HG02938 (cell line): ENCODE data around the gene ZSWIM1.
"Not testable (repeated sequence)": the region's sequence is repeated elsewhere in the genome, so short reads cannot be mapped to it uniquely, and the experiment has no call there.

Experiments used
- ATAC-seq: cut with Tn5 transposase; IDR thresholded peaks from one replicate; pipeline ENCODE4 v1.9.1; 2021; ENCODE audit warnings: mild to moderate bottlenecking, moderate library complexity; ENCODE audit not compliant: unreplicated experiment

Gene ZSWIM1

GRCh38 chr20:45925821-45926506 lies 44.9 kb downstream of the ZSWIM1 start:
- no peak for ATAC-seq

GRCh38 chr20:45926731-45927070 lies 45.7 kb downstream of the ZSWIM1 start:
- no peak for ATAC-seq

- ATAC-seq = no peak
Measured at GRCh38 chr20:45927071-45927878, 46.2 kb downstream of the ZSWIM1 start.

GRCh38 chr20:45931680-45932079 lies 50.7 kb downstream of the ZSWIM1 start:
- not testable (repeated sequence) for ATAC-seq

GRCh38 chr20:45933266-45934045 lies 52.4 kb downstream of the ZSWIM1 start:
- no peak for ATAC-seq

- peak; percentile 20 for ATAC-seq
Measured at GRCh38 chr20:45934046-45934585, 53.1 kb downstream of the ZSWIM1 start.
